GM18498 (cell line): ENCODE data around the gene LSM10.

ENCODE experiments used
- ATAC-seq: cut with Tn5 transposase; IDR thresholded peaks from one replicate; pipeline ENCODE4 v1.9.1; 2021; ENCODE audit warnings: mild to moderate bottlenecking, moderate library complexity; ENCODE audit not compliant: unreplicated experiment

Gene LSM10

GRCh38 chr1:36354486-36354885 is 43.2 kb downstream of the LSM10 start:
- ATAC-seq = no peak

DNA sequence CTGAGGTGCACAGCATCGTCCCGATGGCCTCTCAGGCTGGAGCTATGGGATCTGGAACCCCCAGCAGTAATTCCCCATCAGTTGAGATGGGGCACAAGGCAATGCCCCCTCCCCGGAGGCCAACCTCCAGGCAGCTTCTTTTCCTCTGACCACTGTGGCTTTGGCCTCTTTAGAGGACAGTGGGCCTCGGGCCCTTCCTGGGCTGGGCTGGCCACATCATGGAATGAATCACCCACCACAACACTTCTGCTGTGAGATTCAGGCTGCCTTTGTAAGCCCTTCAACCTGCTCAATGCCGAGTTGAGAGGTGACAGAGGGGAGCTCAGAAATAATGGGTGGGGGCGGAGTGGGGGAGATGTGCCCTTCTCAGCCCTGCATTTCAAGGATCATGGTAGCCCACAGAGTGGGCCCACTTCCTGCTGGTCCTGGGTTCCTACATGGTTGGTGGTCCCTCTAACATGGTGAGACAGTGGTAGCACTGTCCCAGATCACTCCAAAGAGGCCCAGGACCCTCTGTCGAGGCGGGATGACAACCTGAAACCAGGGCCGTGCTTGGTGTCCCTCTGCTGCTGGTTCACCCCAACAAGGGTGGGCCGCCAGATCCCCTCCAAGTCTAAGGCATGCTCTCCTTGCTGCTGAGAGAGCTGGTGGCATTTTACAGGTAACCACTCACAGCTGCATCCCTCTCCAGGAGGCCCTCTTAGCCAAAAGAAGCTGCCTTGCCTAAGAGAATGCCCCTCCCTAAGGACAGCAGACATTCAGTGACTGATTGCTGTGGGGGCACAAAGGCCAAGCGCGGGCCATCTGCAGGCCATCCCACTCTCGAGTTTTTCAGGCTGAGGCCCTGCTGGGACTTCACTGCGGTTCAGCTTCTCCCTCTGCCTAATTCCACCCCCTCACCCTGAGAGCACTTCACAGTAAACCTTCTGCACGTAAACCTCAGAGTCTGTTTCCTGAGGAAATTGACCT is 44.5 kb downstream of the LSM10 start:
- no peak for ATAC-seq

- no peak for ATAC-seq
These were observed 45.4 kb downstream of the LSM10 start for GRCh38 chr1:36352125-36352909.

GRCh38 chr1:36351227-36351977 is 46.3 kb downstream of the LSM10 start:
- ATAC-seq = no peak

DNA sequence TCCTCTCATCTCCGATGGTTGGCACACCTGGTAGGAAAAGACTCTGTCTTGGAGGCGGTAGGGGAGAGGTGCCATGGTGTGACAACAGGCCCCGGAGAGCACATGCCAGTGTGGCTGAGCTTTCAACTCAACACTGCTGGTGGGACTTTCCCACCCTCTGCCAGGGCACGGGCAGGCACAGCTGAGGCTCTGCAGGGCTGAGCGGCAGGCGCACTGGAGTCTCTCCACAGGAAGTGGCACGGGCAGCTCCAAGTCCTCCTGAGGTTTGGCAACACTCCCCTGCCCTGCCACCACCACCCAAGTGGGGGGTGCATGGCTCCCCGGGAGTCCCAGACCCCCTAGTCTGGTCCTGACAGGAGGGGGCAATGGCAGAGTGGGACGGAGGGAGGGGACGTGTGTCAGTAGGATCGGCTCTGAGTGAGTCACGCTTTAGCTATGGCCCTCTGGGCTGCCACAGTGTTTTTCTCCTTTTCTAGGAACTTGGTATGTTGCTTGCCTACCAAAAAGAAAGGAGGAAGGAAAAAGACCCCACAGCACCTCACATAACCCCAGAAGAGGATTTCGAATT is 47.0 kb downstream of the LSM10 start:
- no peak for ATAC-seq

GRCh38 chr1:36349839-36350238 is 47.9 kb downstream of the LSM10 start:
- no peak for ATAC-seq

DNA sequence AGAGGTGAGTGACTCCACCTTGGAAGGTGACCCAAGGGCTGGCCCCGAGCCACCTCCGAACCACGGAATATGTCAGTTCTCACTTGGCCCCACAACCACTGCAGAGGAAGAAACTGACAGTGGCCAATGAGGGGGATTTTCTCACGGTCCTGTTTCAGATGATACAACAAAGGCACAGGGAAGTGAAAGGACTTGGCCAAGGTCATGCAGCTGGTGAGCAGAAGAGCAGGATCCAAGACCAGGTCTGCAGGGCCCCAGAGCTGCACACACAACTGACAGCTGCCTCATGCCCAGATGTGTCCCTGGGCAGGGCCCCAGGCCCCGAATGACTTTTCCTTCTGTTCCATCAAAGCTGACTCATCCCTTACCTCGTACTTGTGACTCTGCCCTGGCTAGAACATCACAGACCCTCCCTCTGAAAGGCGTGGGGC is 48.5 kb downstream of the LSM10 start:
- ATAC-seq = peak; percentile 62

GRCh38 chr1:36346741-36347370 is 50.9 kb downstream of the LSM10 start:
- no peak for ATAC-seq

DNA sequence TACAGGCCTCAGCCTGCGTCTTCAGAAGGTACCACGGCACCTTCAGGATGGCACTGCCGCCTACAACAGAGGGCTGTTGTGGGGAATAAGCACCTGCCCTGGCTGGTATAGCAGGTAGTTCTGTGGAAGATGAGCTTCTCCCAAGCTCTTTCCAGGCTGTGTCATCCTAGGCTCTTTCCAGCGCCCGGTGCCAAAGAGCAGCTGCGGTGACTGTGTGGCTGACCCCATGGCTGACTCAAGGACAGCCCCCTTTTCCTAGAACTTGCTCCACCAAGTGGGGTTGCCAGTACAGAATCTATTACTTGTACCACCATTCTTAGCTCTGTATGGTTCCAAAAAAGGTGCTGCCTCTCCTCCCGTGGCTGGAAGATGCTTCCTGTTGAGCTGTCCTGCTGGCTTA is 52.4 kb downstream of the LSM10 start:
- no peak for ATAC-seq

DNA sequence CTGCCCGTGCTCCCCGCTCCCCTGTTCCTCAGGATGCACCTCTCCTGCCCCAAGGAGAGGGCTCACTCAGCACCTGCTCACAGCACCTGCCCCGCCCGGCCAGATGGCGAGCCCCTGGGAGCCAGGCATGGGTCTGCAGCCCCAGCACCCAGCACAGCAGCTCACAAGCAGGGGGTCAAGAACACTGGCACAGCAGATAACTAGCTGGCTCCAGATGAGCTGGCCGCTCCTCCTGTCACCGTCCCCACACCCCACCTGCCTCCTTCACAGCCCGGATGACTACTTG is 53.4 kb downstream of the LSM10 start:
- ATAC-seq = no peak

GRCh38 chr1:36343651-36344394 is 53.9 kb downstream of the LSM10 start:
- ATAC-seq = no peak
